ENCODE results near the gene QSOX2.

- TF ChIP-seq CTCF (IDR thresholded peaks at IDR 0.05) (no peak), POLR2A (IDR thresholded peaks at IDR 0.05) (no peak)
Observed at GRCh38 chr9:136190237-136190601, 55.4 kb downstream of the QSOX2 start.
